Endothelial cell of umbilical vein (primary cell): ENCODE results near the gene SQSTM1. TPM values are rescaled to one million over a fixed set of nuclear protein-coding genes. Genes with fewer than 3 reads are reported as not detected.

ENCODE experiments used
- BruUV-seq: library from RNA; stranded (reverse); fragments of 400-500 nt; replicated peaks from 2 replicates; lab custom pipeline; 2021; lab: Mats Ljungman, UMichigan
- CTCF ChIA-PET: fragments of 300-600, 350-600 bp; sonication (Branson Sonifier 250); formaldehyde crosslinking; loops from one replicate; lab custom pipeline; 2021; ENCODE audit warnings: antibody characterized with exemption, inconsistent platforms; lab: Charles Lee
- POLR2A ChIA-PET: fragments of 300-600, 350-600 bp; sonication (Branson Sonifier 250); formaldehyde crosslinking; loops from one replicate; lab custom pipeline; 2021; ENCODE audit warnings: antibody characterized with exemption, inconsistent platforms; lab: Charles Lee
- DNase-seq: peaks from one replicate; pipeline ENCODE4 v3.0.0-alpha.2; 2011; ENCODE audit warnings: low read depth, low spot score
- FAIRE-seq: peaks from 2 replicates; lab custom pipeline; 2011; peaks lifted over from hg19 to GRCh38; lab: Jason Lieb, UNC
- H2AFZ ChIP-seq: 2 replicates; pipeline ENCODE4 v1.6.0; 2012; ENCODE audit warnings: low read depth, low read length, control low read depth, inconsistent platforms
- H3K27ac ChIP-seq: 2 replicates; pipeline ENCODE4 v1.5.1; 2011; ENCODE audit warnings: low read depth, mild to moderate bottlenecking, control low read depth, low read length, moderate library complexity; ENCODE audit not compliant: insufficient read depth
- H3K27me3 ChIP-seq, 2 experiments: 2 replicates each; pipeline versions ENCODE4 v1.6.0 to v1.6.1; 2011; ENCODE audit warnings: low read length in 2 of 2, mixed read lengths in 1 of 2; ENCODE audit not compliant: control insufficient read depth in 2 of 2, insufficient read depth in 2 of 2
- H3K36me3 ChIP-seq, 2 experiments: 2 replicates in 1 of 2; 3 replicates in 1 of 2; pipeline ENCODE4 v1.5.1; 2011; ENCODE audit warnings: low read length in 2 of 2, mild to moderate bottlenecking in 1 of 2, moderate library complexity in 1 of 2; ENCODE audit not compliant: control insufficient read depth in 2 of 2, insufficient read depth in 2 of 2; ENCODE audit errors: extremely low read depth in 1 of 2
- H3K4me1 ChIP-seq: 3 replicates; pipeline ENCODE4 v1.5.1; 2011; ENCODE audit warnings: mild to moderate bottlenecking, low read length; ENCODE audit not compliant: control insufficient read depth, insufficient read depth; ENCODE audit errors: extremely low read depth
- H3K4me2 ChIP-seq: 2 replicates; pipeline ENCODE4 v1.6.1; 2011; ENCODE audit warnings: low read length, control low read depth, mixed read lengths; ENCODE audit not compliant: insufficient read depth
- H3K4me3 ChIP-seq, 3 experiments: fragments of 200-600 bp in 1 of 3; sonication (generic), shearing (Covaris generic) in 1 of 3; replicated peaks in 1 of 3; 2 replicates each; pipeline ENCODE4 v1.5.1; 2011 to 2016; ENCODE audit warnings: control low read depth in 3 of 3, low read length in 3 of 3, mild to moderate bottlenecking in 2 of 3, inconsistent platforms in 1 of 3, low read depth in 1 of 3, moderate library complexity in 1 of 3; ENCODE audit not compliant: insufficient read depth in 1 of 3
- H3K79me2 ChIP-seq: 2 replicates; pipeline ENCODE4 v1.6.0; 2012; ENCODE audit warnings: low read length, inconsistent platforms; ENCODE audit not compliant: control insufficient read depth, insufficient read depth
- H3K9ac ChIP-seq: replicated peaks from 2 replicates; pipeline ENCODE3; 2011; ENCODE audit warnings: low read length, control low read depth; ENCODE audit not compliant: insufficient read depth; ENCODE audit errors: extremely low read depth
- H3K9me1 ChIP-seq: replicated peaks from 3 replicates; pipeline ENCODE4 v1.6.0; 2011; ENCODE audit warnings: mild to moderate bottlenecking, low read length; ENCODE audit not compliant: control insufficient read depth, insufficient read depth; ENCODE audit errors: extremely low read depth
- H3K9me3 ChIP-seq: replicated peaks from 2 replicates; pipeline ENCODE4 v1.5.1; 2012; ENCODE audit warnings: low read length, inconsistent platforms; ENCODE audit not compliant: control insufficient read depth, insufficient read depth
- H4K20me1 ChIP-seq: replicated peaks from 2 replicates; pipeline ENCODE3; 2011; ENCODE audit warnings: mild to moderate bottlenecking, low read length; ENCODE audit not compliant: control insufficient read depth, insufficient read depth; ENCODE audit errors: extremely low read depth
- CTCF ChIP-seq, 2 donors: IDR thresholded peaks; 1 replicate in 1 of 2; 2 replicates in 1 of 2; pipeline ENCODE4 v1.5.1; 2011; ENCODE audit warnings: low read length in 2 of 2, mild to moderate bottlenecking in 2 of 2, moderate library complexity in 2 of 2, control low read depth in 1 of 2, inconsistent platforms in 1 of 2, low read depth in 1 of 2; ENCODE audit not compliant: insufficient read depth in 1 of 2; ENCODE audit errors: extremely low read depth in 1 of 2
- EZH2 ChIP-seq: IDR thresholded peaks from 2 replicates; pipeline ENCODE4 v1.6.1; 2012; ENCODE audit warnings: borderline replicate concordance, low read depth, mild to moderate bottlenecking, moderate library complexity, low read length, inconsistent platforms; ENCODE audit not compliant: severe bottlenecking
- FOS ChIP-seq: IDR thresholded peaks from 2 replicates; pipeline ENCODE4 v1.6.1; 2011; ENCODE audit warnings: mild to moderate bottlenecking, low read length, moderate library complexity, borderline replicate concordance; ENCODE audit not compliant: insufficient read depth
- GATA2 ChIP-seq: IDR thresholded peaks from 2 replicates; pipeline ENCODE4 v1.7.0; 2011; ENCODE audit warnings: low read depth, mild to moderate bottlenecking, moderate library complexity, mixed read lengths, low read length; ENCODE audit not compliant: insufficient read length, insufficient read depth
- JUN ChIP-seq: IDR thresholded peaks from 2 replicates; pipeline ENCODE4 v1.6.1; 2011; ENCODE audit warnings: borderline replicate concordance, low read depth; ENCODE audit not compliant: insufficient read length, insufficient read depth
- MAX ChIP-seq: IDR thresholded peaks from 2 replicates; pipeline ENCODE4 v1.6.1; 2011; ENCODE audit not compliant: insufficient read depth, insufficient read length
- MYC ChIP-seq: IDR thresholded peaks from one replicate; pipeline ENCODE4 v1.6.1; 2011; ENCODE audit warnings: mild to moderate bottlenecking, low read depth, low read length
- POLR2A ChIP-seq: IDR thresholded peaks from 2 replicates; pipeline ENCODE4 v1.6.1; 2012; ENCODE audit warnings: low read depth, mild to moderate bottlenecking, control low read depth, low read length
- POLR2AphosphoS5 ChIP-seq: IDR thresholded peaks from 2 replicates; pipeline ENCODE4 v1.6.1; 2012; ENCODE audit warnings: low read depth, mild to moderate bottlenecking, control low read depth, low read length, moderate library complexity; ENCODE audit not compliant: insufficient read depth
- dilution Hi-C: fragments of 300-500 bp; cut with MboI; formaldehyde crosslinking; loops from one replicate; pipeline ENCODE4 v1.15.0; 2019; ENCODE audit warnings: low sequenced_read_pairs; ENCODE audit not compliant: extremely low pct_ligation_motif_present
- intact Hi-C: fragments of 100-400 bp; cut with micrococcal nuclease; formaldehyde crosslinking; loops from one replicate; pipeline ENCODE4 v1.10.0; 2022
- polyA plus RNA-seq, 4 experiments: library from polyadenylated mRNA; depleted of rRNA in 3 of 4; stranded (reverse) in 3 of 4; unstranded in 1 of 4; fragments of >200 nt; gene quantifications; 2 replicates each; pipeline versions ENCODE4 v1.2.1 to v1.2.3, GENCODE V29; 2011 to 2012; ENCODE audit warnings: missing spikeins in 1 of 4
- total RNA-seq: library from RNA; stranded (reverse); gene quantifications from 2 replicates; pipeline ENCODE4 v1.2.3, GENCODE V29; 2021

Gene SQSTM1
- total and polyA plus RNA-seq, 2 donors (not counting 3 experiments of a cell fraction or from before 2014, with no cell fraction given) = 302 to 346 TPM

- Histone ChIP-seq H3K9ac (no peak overlapping the region), H3K27ac (no peak overlapping the region), H2AFZ (no peak overlapping the region), H4K20me1 (no peaks in the 10 kb centered on the region), H3K4me2 (no peak overlapping the region), H3K9me3 (no peaks in the 10 kb centered on the region), H3K9me1 (no peaks in the 10 kb centered on the region), H3K27me3 (no peaks in the 10 kb centered on the region), H3K36me3 (peaks cover 10 to 41% of the 10 kb centered on the region in 2 experiments), H3K79me2 (peaks cover 6% of the 10 kb centered on the region), H3K4me1 (peaks cover 10% of the 10 kb centered on the region), H3K4me3 (no peak overlapping the region)
- ChIA-PET CTCF (interaction anchor here (8.8 kb wide), 1 partner anchor 35 kb away, joined by 103 read pairs; no protein-coding TSS in a partner anchor), POLR2A (no interaction called here)
- dilution Hi-C loops = no loop called here
- no TSS peak for BruUV-seq
- DNase-seq (no peak), FAIRE-seq (no peak)
- TF ChIP-seq MAX (no peak), JUN (no peak), POLR2A (no peak), FOS (no peak), MYC (no peak), EZH2 (no peak), POLR2AphosphoS5 (no peak), GATA2 (no peak), CTCF (IDR thresholded peaks at IDR 0.05; ENCODE audit: extremely low read depth in 1 of 2, insufficient read depth in 1 of 2, low read depth in 1 of 2, low read length in 2 of 2) (no peak)
- intact Hi-C loops = loop anchor here (10.0 kb wide), 1 partner anchor 133 kb away; no protein-coding TSS in a partner anchor
These were observed 22.4 kb upstream of the SQSTM1 start for GRCh38 chr5:179798144-179798770.
